Bronchial epithelial cell (primary cell): Measurements from ENCODE around the gene BBX. TPM values are rescaled to one million over a fixed set of nuclear protein-coding genes. Genes with fewer than 3 reads are reported as not detected.

Source experiments
- DNase-seq: peaks from one replicate; pipeline ENCODE4 v3.0.0-alpha.2; 2010; ENCODE audit warnings: low read depth
- FAIRE-seq: peaks from 2 replicates; lab custom pipeline; 2011; peaks lifted over from hg19 to GRCh38; lab: Jason Lieb, UNC
- H3K27me3 ChIP-seq: 2 replicates; pipeline ENCODE4 v1.5.1; 2011; ENCODE audit warnings: low read length; ENCODE audit not compliant: control insufficient read depth, insufficient read depth
- H3K36me3 ChIP-seq: 2 replicates; pipeline ENCODE4 v1.5.1; 2011; ENCODE audit warnings: low read length; ENCODE audit not compliant: control insufficient read depth, insufficient read depth
- H3K4me3 ChIP-seq: 2 replicates; pipeline ENCODE4 v1.5.1; 2011; ENCODE audit warnings: mild to moderate bottlenecking, low read depth, low read length, control low read depth
- CTCF ChIP-seq: IDR thresholded peaks from 2 replicates; pipeline ENCODE4 v1.5.1; 2011; ENCODE audit warnings: mild to moderate bottlenecking, moderate library complexity, low read length, control low read depth, inconsistent platforms; ENCODE audit not compliant: insufficient read depth, severe bottlenecking
- total RNA-seq: library from RNA; depleted of rRNA; stranded (reverse); fragments of >200 nt; gene quantifications from 2 replicates; pipeline ENCODE4 v1.2.1, GENCODE V29; 2014

Gene BBX
- total RNA-seq, 1 donor from 2014 or later = 49.5 TPM

GRCh38 chr3:107666853-107667252 is 144.1 kb downstream of the BBX start:
- no peak for FAIRE-seq
- Histone ChIP-seq H3K27me3 (no peaks in the 10 kb centered on the region), H3K36me3 (no peaks in the 10 kb centered on the region), H3K4me3 (no peak overlapping the region)
- DNase-seq = no peak
- no peak for TF ChIP-seq CTCF

GRCh38 chr3:107668416-107668815 is 145.7 kb downstream of the BBX start:
- TF ChIP-seq CTCF = no peak
- Histone ChIP-seq H3K36me3 (no peaks in the 10 kb centered on the region), H3K27me3 (no peaks in the 10 kb centered on the region), H3K4me3 (no peak overlapping the region)
- DNase-seq = no peak
- FAIRE-seq = no peak

- H3K36me3 ChIP-seq = no peaks in the 10 kb centered on the region
- no peak overlapping the region for H3K4me3 ChIP-seq
- FAIRE-seq = no peak
- H3K27me3 ChIP-seq = no peaks in the 10 kb centered on the region
- TF ChIP-seq CTCF = no peak
- no peak for DNase-seq
Observed at GRCh38 chr3:107668963-107669362, 146.2 kb downstream of the BBX start.

- DNase-seq = no peak
- no peak for FAIRE-seq
- Histone ChIP-seq H3K4me3 (no peak overlapping the region), H3K36me3 (no peaks in the 10 kb centered on the region), H3K27me3 (no peaks in the 10 kb centered on the region)
- TF ChIP-seq CTCF = no peak
Observed at GRCh38 chr3:107669669-107670068, 146.9 kb downstream of the BBX start.

GRCh38 chr3:107670986-107671385 is 148.2 kb downstream of the BBX start:
- FAIRE-seq (no peak), DNase-seq (no peak)
- H3K27me3 ChIP-seq = no peaks in the 10 kb centered on the region
- no peak overlapping the region for H3K4me3 ChIP-seq
- H3K36me3 ChIP-seq = no peaks in the 10 kb centered on the region
- TF ChIP-seq CTCF = no peak

GRCh38 chr3:107674371-107674770 is 151.6 kb downstream of the BBX start:
- H3K27me3 ChIP-seq = no peaks in the 10 kb centered on the region
- H3K4me3 ChIP-seq = no peak overlapping the region
- TF ChIP-seq CTCF = no peak
- DNase-seq = no peak
- H3K36me3 ChIP-seq = no peaks in the 10 kb centered on the region
- no peak for FAIRE-seq
